Measurements from ENCODE around the gene CCDC154. TPM values are rescaled to one million over a fixed set of nuclear protein-coding genes. Genes with fewer than 3 reads are reported as not detected.

Gene CCDC154
- total and polyA plus RNA-seq, 8 donors: 0.31 to 4.5 (median 3.1) TPM; not detected in 5

DNA sequence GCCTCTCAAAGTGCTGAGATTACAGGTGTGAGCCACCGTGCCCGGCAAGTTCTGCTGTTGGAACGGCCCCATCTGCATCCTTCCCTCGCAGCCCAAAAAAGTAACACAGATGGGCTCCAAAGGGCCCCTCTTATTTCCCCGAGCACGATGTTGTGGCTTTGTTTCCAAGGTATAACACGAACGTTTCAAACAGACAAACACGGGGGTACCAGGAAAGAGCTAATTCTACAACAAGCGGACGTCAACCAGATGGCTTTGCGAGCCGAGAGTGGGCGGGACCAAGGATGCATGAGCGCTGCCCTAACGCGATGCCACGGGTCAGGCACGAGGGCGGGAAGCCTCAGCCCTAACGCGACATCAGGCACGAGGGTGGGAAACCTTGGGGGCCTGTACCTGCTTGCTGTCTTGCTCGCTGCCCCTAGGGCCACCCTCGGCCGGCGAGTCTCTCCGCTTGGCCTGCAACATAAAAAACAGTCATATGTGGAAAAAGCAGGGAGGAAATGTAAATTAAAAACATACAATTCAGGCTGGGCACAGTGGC, 54.0 kb downstream of the CCDC154 start:
- Histone ChIP-seq H3K9me3 (no peaks in the 10 kb centered on the region), H3K27me3 (no peaks in the 10 kb centered on the region), H3K27ac (no peak overlapping the region), H3K36me3 (peaks cover 53 to 97% (median 95%) of the 10 kb centered on the region in 4 donors), H3K4me3 (no peak overlapping the region), H3K4me1 (no peaks in the 10 kb centered on the region)
- TF ChIP-seq EP300 (IDR thresholded peaks at IDR 0.05) (no peak), POLR2A (IDR thresholded peaks at IDR 0.05) (no peak), POLR2AphosphoS5 (IDR thresholded peaks at IDR 0.05) (no peak)
- TF ChIP-seq, protein P1, sequence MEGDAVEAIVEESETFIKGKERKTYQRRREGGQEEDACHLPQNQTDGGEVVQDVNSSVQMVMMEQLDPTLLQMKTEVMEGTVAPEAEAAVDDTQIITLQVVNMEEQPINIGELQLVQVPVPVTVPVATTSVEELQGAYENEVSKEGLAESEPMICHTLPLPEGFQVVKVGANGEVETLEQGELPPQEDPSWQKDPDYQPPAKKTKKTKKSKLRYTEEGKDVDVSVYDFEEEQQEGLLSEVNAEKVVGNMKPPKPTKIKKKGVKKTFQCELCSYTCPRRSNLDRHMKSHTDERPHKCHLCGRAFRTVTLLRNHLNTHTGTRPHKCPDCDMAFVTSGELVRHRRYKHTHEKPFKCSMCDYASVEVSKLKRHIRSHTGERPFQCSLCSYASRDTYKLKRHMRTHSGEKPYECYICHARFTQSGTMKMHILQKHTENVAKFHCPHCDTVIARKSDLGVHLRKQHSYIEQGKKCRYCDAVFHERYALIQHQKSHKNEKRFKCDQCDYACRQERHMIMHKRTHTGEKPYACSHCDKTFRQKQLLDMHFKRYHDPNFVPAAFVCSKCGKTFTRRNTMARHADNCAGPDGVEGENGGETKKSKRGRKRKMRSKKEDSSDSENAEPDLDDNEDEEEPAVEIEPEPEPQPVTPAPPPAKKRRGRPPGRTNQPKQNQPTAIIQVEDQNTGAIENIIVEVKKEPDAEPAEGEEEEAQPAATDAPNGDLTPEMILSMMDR (IDR thresholded peaks at IDR 0.05): no peak
- WGBS, 5 donors: 85 to 88% (median 86%) methylated on average over 28 of the region's 28 CpGs
- no peak for DNase-seq
- intact Hi-C loops (cut with DNase I; ENCODE audit: low total_unique reads): no loop called here

DNA sequence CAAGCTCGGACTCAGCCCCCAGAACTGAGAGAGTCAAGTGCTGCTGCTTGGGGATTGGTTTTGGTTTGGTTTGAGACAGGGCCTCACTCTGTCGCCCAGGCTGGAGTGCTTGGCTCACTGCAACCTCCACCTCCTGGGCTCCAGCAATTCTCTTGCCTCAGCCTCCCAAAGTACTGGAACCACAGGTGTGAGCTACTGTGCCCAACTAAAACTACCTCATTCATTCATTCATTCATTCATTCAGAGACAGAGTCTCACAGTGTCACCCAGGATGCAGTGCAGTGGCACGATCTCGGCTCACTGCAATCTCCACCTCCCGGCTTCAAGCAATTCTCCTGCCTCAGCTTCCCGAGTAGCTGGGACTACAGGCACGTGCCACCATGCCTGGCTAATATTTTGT, 54.6 kb downstream of the CCDC154 start:
- no peak for DNase-seq
- H3K4me1 ChIP-seq: no peaks in the 10 kb centered on the region
- no peaks in the 10 kb centered on the region for H3K9me3 ChIP-seq
- intact Hi-C loops (cut with DNase I; ENCODE audit: low total_unique reads): no loop called here
- TF ChIP-seq EP300 (IDR thresholded peaks at IDR 0.05) (no peak), POLR2A (IDR thresholded peaks at IDR 0.05) (no peak), POLR2AphosphoS5 (IDR thresholded peaks at IDR 0.05) (no peak)
- TF ChIP-seq, protein P1 (IDR thresholded peaks at IDR 0.05): no peak
- no peaks in the 10 kb centered on the region for H3K27me3 ChIP-seq
- no peak overlapping the region for H3K27ac ChIP-seq
- H3K4me3 ChIP-seq: no peak overlapping the region
- 82 to 95% (median 93%) methylated on average over 7 of the region's 7 CpGs for WGBS, 5 donors
- H3K36me3 ChIP-seq: peaks cover 57 to 99% (median 96%) of the 10 kb centered on the region in 4 donors

DNA sequence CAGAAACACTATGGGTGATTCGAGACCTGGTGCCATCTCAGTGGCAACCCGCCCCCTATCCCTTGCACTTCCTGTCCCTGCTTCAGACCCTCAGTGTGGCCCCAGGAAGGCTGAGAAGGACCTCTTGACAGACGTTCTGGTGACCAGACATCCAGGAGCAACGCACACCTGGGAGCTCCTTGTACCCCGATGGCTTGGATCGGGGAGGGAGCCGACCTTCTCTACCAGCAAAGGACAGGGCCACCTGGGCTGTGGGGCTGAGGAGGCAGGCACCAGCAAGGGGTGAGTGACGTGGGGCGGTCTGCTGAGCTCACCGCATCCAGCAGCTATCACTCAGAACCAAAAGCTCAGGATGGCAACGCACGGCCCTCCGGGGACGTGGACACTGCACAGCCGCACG, 57.0 kb downstream of the CCDC154 start:
- TF ChIP-seq EP300 (IDR thresholded peaks at IDR 0.05) (no peak), POLR2AphosphoS5 (IDR thresholded peaks at IDR 0.05) (no peak), POLR2A (IDR thresholded peaks at IDR 0.05) (no peak)
- TF ChIP-seq, protein P1 (IDR thresholded peaks at IDR 0.05): no peak
- no peak for DNase-seq

DNA sequence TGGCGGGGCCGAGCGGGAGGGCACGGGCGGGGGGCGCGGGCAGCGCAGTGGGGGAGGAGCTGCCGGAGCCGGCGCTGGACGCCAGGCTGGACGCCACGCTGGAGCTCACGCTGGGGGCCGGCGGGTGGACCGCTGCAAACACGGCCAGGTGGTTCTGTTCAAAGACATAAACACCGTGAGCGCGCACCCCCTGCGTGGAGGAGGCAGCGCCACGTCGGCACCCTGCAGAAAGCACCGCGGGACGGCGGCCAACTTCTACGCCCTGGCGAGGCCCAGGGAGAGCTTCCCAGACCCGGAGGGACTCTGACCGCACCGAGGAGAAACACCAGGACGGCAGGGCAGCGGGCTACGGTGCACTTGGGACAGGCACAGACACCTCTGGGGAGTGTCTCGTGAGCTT, 59.1 kb downstream of the CCDC154 start:
- no peak overlapping the region for H3K27ac ChIP-seq
- no peaks in the 10 kb centered on the region for H3K9me3 ChIP-seq
- H3K4me3 ChIP-seq: no peak overlapping the region
- H3K36me3 ChIP-seq: peaks cover 46 to 99% (median 91%) of the 10 kb centered on the region in 4 donors
- TF ChIP-seq POLR2AphosphoS5 (IDR thresholded peaks at IDR 0.05): no peak
- TF ChIP-seq, protein P1 (IDR thresholded peaks at IDR 0.05): no peak
- no peak for TF ChIP-seq POLR2A (IDR thresholded peaks at IDR 0.05)
- TF ChIP-seq EP300 (IDR thresholded peaks at IDR 0.05): no peak
- no peaks in the 10 kb centered on the region for H3K27me3 ChIP-seq
- intact Hi-C loops (cut with DNase I; ENCODE audit: low total_unique reads): no loop called here
- WGBS, 5 donors: 95 to 96% (median 96%) methylated on average over 25 to 39 of the region's 39 CpGs
- H3K4me1 ChIP-seq: peaks cover 0 to 2% (median 1%) of the 10 kb centered on the region in 4 donors
- no peak for DNase-seq

More for the DNA sequence above, 57.0 kb downstream of the CCDC154 start:
- H3K9me3 ChIP-seq: no peaks in the 10 kb centered on the region
- no peak overlapping the region for H3K4me3 ChIP-seq
- H3K27me3 ChIP-seq: no peaks in the 10 kb centered on the region
- no peak overlapping the region for H3K27ac ChIP-seq
- H3K36me3 ChIP-seq: peaks cover 51 to 99% (median 95%) of the 10 kb centered on the region in 4 donors
- WGBS, 5 donors: 89 to 95% (median 93%) methylated on average over 8 to 16 of the region's 16 CpGs
- H3K4me1 ChIP-seq: no peaks in the 10 kb centered on the region
- intact Hi-C loops (cut with DNase I; ENCODE audit: low total_unique reads): no loop called here

Other genes with a start within 250 kb of the CCDC154 start
- gene TPSG1, start 219.3 kb downstream of the CCDC154 start, total RNA-seq: 10 to 100 TPM in 1 of 5 donors, not detected in 4; 22.9 TPM
- 1 to 10 TPM in 1 of 3 donors, under 1 TPM in 1, not detected in 1; 0.10 to 1.2 TPM for gene TPSG1, start 219.3 kb downstream of the CCDC154 start, polyA plus RNA-seq
- gene TPSB2, start 214.4 kb downstream of the CCDC154 start, total RNA-seq: 100 to 1,000 TPM in 2 of 5 donors, 10 to 100 TPM in 1, 1 to 10 TPM in 1, not detected in 1; 1.8 to 158 (median 70.5) TPM
- 100 to 1,000 TPM in 1 of 3 donors, 10 to 100 TPM in 2; 19.0 to 164 (median 47.9) TPM for gene TPSB2, start 214.4 kb downstream of the CCDC154 start, polyA plus RNA-seq
- gene TPSAB1, start 203.9 kb downstream of the CCDC154 start, total RNA-seq: 100 to 1,000 TPM in 3 of 5 donors, 10 to 100 TPM in 2; 15.4 to 202 (median 110) TPM
- 100 to 1,000 TPM in 1 of 3 donors, 10 to 100 TPM in 2; 16.9 to 115 (median 32.1) TPM for gene TPSAB1, start 203.9 kb downstream of the CCDC154 start, polyA plus RNA-seq
- gene TPSD1, start 188.5 kb downstream of the CCDC154 start, total RNA-seq: 1 to 10 TPM in 1 of 5 donors, not detected in 4; 7.6 TPM
- 1 to 10 TPM in 2 of 3 donors, under 1 TPM in 1; 0.70 to 6.4 (median 2.6) TPM for gene TPSD1, start 188.5 kb downstream of the CCDC154 start, polyA plus RNA-seq
- 10 to 100 TPM; 42.0 to 71.0 (median 48.0) TPM for gene UBE2I, start 134.9 kb downstream of the CCDC154 start, total RNA-seq
- gene UBE2I, start 134.9 kb downstream of the CCDC154 start, polyA plus RNA-seq: 10 to 100 TPM; 42.2 to 48.2 (median 42.6) TPM
- gene BAIAP3, start 110.9 kb downstream of the CCDC154 start, total RNA-seq: 10 to 100 TPM in 1 of 5 donors, 1 to 10 TPM in 4; 3.7 to 94.7 (median 6.7) TPM
- 1 to 10 TPM; 1.5 to 3.6 (median 2.5) TPM for gene BAIAP3, start 110.9 kb downstream of the CCDC154 start, polyA plus RNA-seq
- 100 to 1,000 TPM in 1 of 5 donors, 10 to 100 TPM in 3, 1 to 10 TPM in 1; 9.3 to 441 (median 41.1) TPM for gene TSR3, start 92.7 kb downstream of the CCDC154 start, total RNA-seq
- 10 to 100 TPM; 65.6 to 74.5 (median 71.9) TPM for gene TSR3, start 92.7 kb downstream of the CCDC154 start, polyA plus RNA-seq
- gene GNPTG, start 92.6 kb downstream of the CCDC154 start, total RNA-seq: 10 to 100 TPM; 32.5 to 87.9 (median 42.0) TPM
- gene GNPTG, start 92.6 kb downstream of the CCDC154 start, polyA plus RNA-seq: 10 to 100 TPM; 30.0 to 56.1 (median 30.4) TPM
- gene UNKL, start 29.9 kb downstream of the CCDC154 start, total RNA-seq: 10 to 100 TPM; 13.6 to 75.0 (median 50.2) TPM
- 1 to 10 TPM; 4.8 to 5.5 (median 5.0) TPM for gene UNKL, start 29.9 kb downstream of the CCDC154 start, polyA plus RNA-seq
- gene UQCC4, start 23.8 kb downstream of the CCDC154 start, total RNA-seq: 10 to 100 TPM in 2 of 5 donors, 1 to 10 TPM in 1, not detected in 2; 3.3 to 21.1 (median 16.3) TPM
- 10 to 100 TPM; 21.0 to 22.8 (median 21.2) TPM for gene UQCC4, start 23.8 kb downstream of the CCDC154 start, polyA plus RNA-seq
- 10 to 100 TPM in 1 of 5 donors, 1 to 10 TPM in 1, not detected in 3; 2.0 to 21.4 TPM for gene PERCC1, start 13.5 kb downstream of the CCDC154 start, total RNA-seq
- 1 to 10 TPM in 1 of 3 donors, not detected in 2; 3.3 TPM for gene PERCC1, start 13.5 kb downstream of the CCDC154 start, polyA plus RNA-seq
- 100 to 1,000 TPM in 2 of 5 donors, 10 to 100 TPM in 3; 47.2 to 489 (median 69.1) TPM for gene CLCN7, start 30.5 kb upstream of the CCDC154 start, total RNA-seq
- 10 to 100 TPM in 2 of 3 donors, 1 to 10 TPM in 1; 8.7 to 36.5 (median 27.3) TPM for gene CLCN7, start 30.5 kb upstream of the CCDC154 start, polyA plus RNA-seq
- gene PTX4, start 44.4 kb upstream of the CCDC154 start, total RNA-seq: not detected
- gene PTX4, start 44.4 kb upstream of the CCDC154 start, polyA plus RNA-seq: not detected
- 100 to 1,000 TPM in 2 of 5 donors, 10 to 100 TPM in 3; 23.5 to 107 (median 29.8) TPM for gene TELO2, start 48.8 kb upstream of the CCDC154 start, total RNA-seq
- gene TELO2, start 48.8 kb upstream of the CCDC154 start, polyA plus RNA-seq: 10 to 100 TPM; 12.4 to 53.6 (median 34.4) TPM
- gene TMEM204, start 89.1 kb upstream of the CCDC154 start, total RNA-seq: 10 to 100 TPM in 3 of 5 donors, 1 to 10 TPM in 2; 2.7 to 45.8 (median 15.2) TPM
- 10 to 100 TPM; 10.2 to 20.5 (median 19.9) TPM for gene TMEM204, start 89.1 kb upstream of the CCDC154 start, polyA plus RNA-seq
- 10 to 100 TPM in 3 of 5 donors, 1 to 10 TPM in 2; 4.7 to 19.7 (median 17.4) TPM for gene IFT140, start 167.5 kb upstream of the CCDC154 start, total RNA-seq
- gene IFT140, start 167.5 kb upstream of the CCDC154 start, polyA plus RNA-seq: 1 to 10 TPM; 5.8 to 8.5 (median 8.0) TPM
- gene CRAMP1, start 167.8 kb upstream of the CCDC154 start, total RNA-seq: 10 to 100 TPM in 4 of 5 donors, 1 to 10 TPM in 1; 9.9 to 28.1 (median 14.6) TPM
- 1 to 10 TPM; 3.4 to 4.6 (median 4.6) TPM for gene CRAMP1, start 167.8 kb upstream of the CCDC154 start, polyA plus RNA-seq
- 100 to 1,000 TPM in 1 of 5 donors, 10 to 100 TPM in 4; 13.4 to 118 (median 49.3) TPM for gene JPT2, start 233.7 kb upstream of the CCDC154 start, total RNA-seq
- 10 to 100 TPM; 24.3 to 34.4 (median 24.4) TPM for gene JPT2, start 233.7 kb upstream of the CCDC154 start, polyA plus RNA-seq